Inflammatory macrophage (primary cell): ENCODE measurements around the gene METRNL.

Experiments used
- DNase-seq, 2 donors: peaks; one replicate each; pipeline ENCODE4 v3.0.0-alpha.2; 2020 to 2022

METRNL gene

GRCh38 chr17:83092931-83093330 is 13.5 kb downstream of the METRNL start:
- DNase-seq, result no peak

DNA sequence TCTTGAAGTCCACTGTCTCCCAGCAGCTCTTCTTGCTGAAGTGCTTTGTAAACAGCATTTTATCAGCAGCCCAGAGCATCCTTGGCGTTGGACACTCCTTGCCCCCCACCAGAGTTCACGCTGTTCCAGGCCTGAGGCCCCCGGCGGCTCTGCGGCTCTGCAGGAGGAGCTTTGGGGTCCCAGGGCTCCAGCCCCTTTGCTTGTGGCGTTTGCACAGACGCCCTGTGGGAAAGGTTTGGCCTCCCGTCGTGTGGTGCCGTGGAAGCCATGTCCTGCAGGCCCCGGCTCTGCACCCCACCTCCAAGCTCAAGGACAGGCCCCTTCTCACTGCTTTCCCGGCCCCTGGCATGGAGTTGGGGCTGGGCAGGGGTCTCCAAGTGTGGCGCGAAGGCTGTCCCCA is 14.1 kb downstream of the METRNL start:
- DNase-seq, result no peak

DNA sequence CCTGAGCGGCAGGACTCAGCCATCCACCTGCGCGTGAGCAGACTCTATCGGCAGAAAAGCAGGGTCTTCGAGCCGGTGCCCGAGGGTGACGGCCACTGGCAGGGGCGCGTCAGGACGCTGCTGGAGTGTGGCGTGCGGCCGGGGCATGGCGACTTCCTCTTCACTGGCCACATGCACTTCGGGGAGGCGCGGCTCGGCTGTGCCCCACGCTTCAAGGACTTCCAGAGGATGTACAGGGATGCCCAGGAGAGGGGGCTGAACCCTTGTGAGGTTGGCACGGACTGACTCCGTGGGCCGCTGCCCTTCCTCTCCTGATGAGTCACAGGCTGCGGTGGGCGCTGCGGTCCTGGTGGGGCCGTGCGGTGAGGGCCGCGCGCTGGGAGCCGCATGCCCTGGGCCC is 14.9 kb downstream of the METRNL start:
- no peak for DNase-seq

- no peak for DNase-seq
Measured at GRCh38 chr17:83095016-83095415, 15.6 kb downstream of the METRNL start.

- DNase-seq, result no peak
Measured at GRCh38 chr17:83096401-83097224, 17.2 kb downstream of the METRNL start.

GRCh38 chr17:83097831-83098230 is 18.4 kb downstream of the METRNL start:
- no peak for DNase-seq

GRCh38 chr17:83098241-83099085 is 19.1 kb downstream of the METRNL start:
- no peak for DNase-seq

DNA sequence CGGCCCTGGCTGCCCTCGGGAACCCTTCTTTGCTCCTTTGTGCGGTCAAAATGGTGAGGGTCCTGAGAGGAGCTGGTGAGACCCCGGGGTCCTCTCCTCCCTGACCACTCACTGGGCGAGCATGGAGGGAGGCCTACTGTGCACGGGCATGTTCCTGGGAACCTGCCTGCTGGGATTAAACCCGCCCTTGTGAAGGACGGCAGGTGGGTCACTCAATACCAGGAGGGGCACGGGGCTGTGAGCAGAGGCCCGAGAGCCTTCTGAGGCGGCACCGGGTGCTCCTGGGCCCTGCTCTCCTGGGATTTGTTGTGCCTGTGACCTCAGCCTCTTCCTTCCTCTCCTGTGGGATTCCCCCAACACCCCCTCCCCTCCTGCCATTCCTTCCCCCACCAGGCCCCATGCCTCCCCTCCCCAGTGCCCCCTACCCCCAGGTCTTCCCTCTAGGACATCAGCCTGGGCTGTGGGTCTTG is 19.7 kb downstream of the METRNL start:
- DNase-seq, result no peak

- DNase-seq, result no peak
Measured at GRCh38 chr17:83099570-83100181, 20.3 kb downstream of the METRNL start.

DNA sequence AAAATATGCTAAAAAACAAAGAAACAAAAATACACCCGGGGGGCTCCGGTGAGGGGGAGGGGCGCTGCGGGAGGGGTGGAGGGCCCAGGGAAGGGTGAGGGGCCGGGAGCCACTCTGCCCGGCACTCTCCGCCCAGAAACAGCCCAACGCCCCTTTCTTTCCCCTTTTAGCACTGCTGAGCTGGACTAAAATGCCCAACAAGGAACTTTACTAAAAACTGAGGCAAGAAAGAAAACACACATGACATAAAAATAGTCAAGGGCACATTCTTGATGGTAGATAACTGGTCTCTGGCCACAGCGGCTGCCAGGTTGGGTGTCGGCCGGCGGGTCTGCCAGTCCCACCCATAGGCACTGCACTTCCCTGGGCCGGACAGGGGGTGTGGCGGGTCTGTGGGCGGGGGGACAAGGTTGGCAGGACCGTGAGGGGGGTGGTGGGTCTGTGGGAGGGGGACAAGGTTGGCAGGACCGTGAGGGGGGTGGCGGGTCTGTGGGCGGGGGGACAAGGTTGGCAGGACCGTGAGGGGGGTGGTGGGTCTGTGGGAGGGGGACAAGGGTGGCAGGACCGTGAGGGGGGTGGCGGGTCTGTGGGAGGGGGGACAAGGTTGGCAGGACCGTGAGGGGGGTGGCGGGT is 20.9 kb downstream of the METRNL start:
- DNase-seq, result peak in 1 of 2 donors; percentile 37

- DNase-seq, result no peak
Measured at GRCh38 chr17:83100853-83101391, 21.5 kb downstream of the METRNL start.

DNA sequence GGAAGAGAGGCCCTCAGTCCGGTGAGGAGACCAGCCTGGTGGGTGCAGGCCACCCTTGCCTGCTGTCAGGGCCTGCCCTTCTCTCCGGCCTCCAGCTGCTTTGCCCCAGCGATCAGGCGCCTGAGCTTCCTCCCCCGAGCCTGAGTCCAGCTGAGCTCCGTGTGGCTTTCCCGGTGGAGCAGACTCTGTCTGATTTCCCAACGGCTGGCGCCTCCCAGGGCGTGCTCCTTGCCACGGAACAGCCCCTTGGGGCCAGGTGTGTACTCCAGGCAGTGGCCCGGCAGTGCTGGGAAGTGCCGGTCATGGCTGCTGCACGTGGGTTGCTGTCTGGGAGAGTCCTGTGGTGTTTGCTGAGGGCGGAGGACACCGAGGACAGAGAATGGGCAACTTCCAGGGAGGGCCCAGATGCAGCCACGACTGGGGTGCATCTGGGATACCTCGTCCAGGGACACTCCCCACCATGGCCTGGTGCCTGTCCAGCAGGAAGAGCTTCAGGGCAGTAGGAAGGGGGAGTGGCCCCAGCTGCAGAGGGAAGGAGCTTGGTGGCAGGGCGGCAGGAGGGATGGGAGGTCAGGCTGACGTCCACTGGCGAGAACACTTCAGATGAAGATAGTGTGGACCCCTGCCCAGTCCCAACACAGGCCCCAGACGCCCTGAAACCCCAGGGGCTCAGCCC is 22.5 kb downstream of the METRNL start:
- DNase-seq, result no peak

DNA sequence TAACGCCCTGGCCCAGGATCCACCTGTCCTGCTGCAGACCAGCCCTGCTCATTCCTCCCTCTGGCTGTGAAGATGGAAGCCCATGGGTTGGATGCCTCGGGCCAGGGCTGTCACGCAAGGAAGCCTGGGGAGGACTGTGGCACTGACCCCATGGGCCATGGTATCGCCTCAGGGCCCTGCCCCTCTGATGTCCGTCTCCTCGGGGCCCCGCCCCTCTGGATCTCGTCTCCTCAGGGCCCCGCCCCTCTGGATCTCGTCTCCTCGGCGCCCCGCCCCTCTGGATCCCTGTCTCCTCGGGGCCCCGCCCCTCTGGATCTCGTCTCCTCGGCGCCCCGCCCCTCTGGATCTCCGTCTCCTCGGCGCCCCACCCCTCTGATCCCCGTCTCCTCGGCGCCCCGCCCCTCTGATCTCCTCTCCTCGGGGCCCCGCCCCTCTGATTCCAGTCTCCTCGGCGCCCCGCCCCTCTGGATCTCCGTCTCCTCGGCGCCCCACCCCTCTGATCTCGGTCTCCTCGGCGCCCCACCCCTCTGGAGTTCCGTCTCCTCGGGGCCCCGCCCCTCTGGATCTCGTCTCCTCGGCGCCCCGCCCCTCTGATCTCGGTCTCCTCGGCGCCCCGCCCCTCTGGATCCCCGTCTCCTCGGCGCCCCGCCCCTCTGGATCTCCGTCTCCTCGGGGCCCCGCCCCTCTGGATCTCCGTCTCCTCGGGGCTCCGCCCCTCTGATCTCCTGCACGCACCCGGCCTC is 24.0 kb downstream of the METRNL start:
- peak in 1 of 2 donors; percentile 53 for DNase-seq

- DNase-seq, result no peak
Measured at GRCh38 chr17:83103943-83104311, 24.5 kb downstream of the METRNL start.

GRCh38 chr17:83104577-83105505 is 25.4 kb downstream of the METRNL start:
- DNase-seq, result no peak

GRCh38 chr17:83105512-83105911 is 26.1 kb downstream of the METRNL start:
- no peak for DNase-seq

DNA sequence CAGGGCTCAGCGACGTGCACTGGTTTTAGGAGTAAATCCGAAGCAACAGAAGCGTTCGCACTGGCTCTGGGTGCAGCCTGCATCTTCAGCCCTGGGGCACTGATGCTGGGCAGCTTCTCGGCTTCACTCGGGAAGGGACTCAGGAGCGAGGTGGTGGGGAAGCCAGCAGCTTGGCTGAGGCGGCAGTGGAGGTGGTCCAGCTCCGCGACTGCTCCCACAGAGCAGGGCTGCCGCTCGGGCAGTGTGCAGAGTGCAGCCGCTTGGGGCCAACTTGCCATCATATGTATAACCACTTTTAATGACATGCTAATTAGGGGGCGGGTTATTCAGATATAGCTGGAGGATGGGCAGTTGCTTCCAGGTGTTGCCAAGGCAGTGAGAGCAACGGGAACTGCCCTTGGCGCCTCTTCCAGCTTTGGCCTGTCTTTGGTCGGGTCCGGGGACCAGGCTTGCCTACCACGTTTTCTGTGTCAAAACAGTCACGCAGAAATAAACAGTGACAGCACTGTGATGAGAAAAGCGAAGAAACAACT is 26.7 kb downstream of the METRNL start:
- no peak for DNase-seq

- no peak for DNase-seq
Measured at GRCh38 chr17:83106913-83107655, 27.7 kb downstream of the METRNL start.

DNA sequence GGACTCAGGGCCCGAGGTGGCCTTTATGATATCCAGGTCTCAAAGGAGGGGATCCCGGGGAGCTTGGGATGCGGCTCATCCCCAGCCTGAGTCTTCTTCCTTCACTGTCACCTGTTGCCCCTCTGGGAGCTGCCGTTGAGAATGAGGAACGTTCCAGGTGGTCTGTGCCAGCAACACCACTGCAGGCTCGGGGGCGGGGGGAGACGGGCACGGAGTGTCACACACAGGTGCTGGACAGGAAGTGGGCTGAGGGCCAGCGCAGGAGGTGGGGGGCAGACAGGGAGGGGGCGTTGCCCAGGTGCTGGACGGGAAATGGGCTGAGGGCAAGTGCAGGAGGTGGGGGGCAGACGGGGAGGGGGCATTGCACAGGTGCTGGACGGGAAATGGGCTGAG is 28.2 kb downstream of the METRNL start:
- no peak for DNase-seq
